HEK293 (cell line): ENCODE results near the gene CYTL1.
A peak's percentile ranks its signal among the peaks of the same experiment; 100 is the strongest.

Experiments
- BCL11B ChIP-seq: fragments of 450-650 bp; formaldehyde crosslinking; IDR thresholded peaks from 2 replicates; pipeline ENCODE4 v1.5.1; 2016; ENCODE audit warnings: low read depth, missing biosample characterization, missing genetic modification characterization
- EGR2 ChIP-seq: fragments of 450-650 bp; formaldehyde crosslinking; IDR thresholded peaks from 2 replicates; pipeline ENCODE4 v1.5.1; 2016; ENCODE audit warnings: low read depth, missing biosample characterization, missing genetic modification characterization
- HOXC10 ChIP-seq: sonication (generic); formaldehyde crosslinking; IDR thresholded peaks from 2 replicates; pipeline ENCODE4 v1.8.1; 2023; ENCODE audit warnings: mild to moderate bottlenecking, missing genetic modification reagents
- INSM2 ChIP-seq: fragments of 450-650 bp; formaldehyde crosslinking; IDR thresholded peaks from 2 replicates; pipeline ENCODE4 v1.5.1; 2016; ENCODE audit warnings: missing biosample characterization, missing genetic modification characterization
- KLF7 ChIP-seq: fragments of 450-650 bp; formaldehyde crosslinking; IDR thresholded peaks from 2 replicates; pipeline ENCODE4 v1.5.1; 2016; ENCODE audit warnings: missing biosample characterization, missing genetic modification characterization, borderline replicate concordance
- MEIS1 ChIP-seq: sonication (generic); formaldehyde crosslinking; IDR thresholded peaks from 2 replicates; pipeline ENCODE4 v1.8.1; 2022; ENCODE audit warnings: missing genetic modification reagents, mild to moderate bottlenecking, borderline replicate concordance
- ZBTB10 ChIP-seq: fragments of 450-650 bp; formaldehyde crosslinking; IDR thresholded peaks from 2 replicates; pipeline ENCODE4 v1.5.1; 2016; ENCODE audit warnings: missing biosample characterization, missing genetic modification characterization
- ZBTB20 ChIP-seq: fragments of 450-650 bp; formaldehyde crosslinking; IDR thresholded peaks from 2 replicates; pipeline ENCODE4 v1.5.1; 2016; ENCODE audit warnings: missing biosample characterization, missing genetic modification characterization
- ZBTB48 ChIP-seq: fragments of 450-650 bp; formaldehyde crosslinking; IDR thresholded peaks from 2 replicates; pipeline ENCODE4 v1.5.1; 2016; ENCODE audit warnings: missing biosample characterization, missing genetic modification characterization
- ZNF132 ChIP-seq: fragments of 450-650 bp; formaldehyde crosslinking; IDR thresholded peaks from 2 replicates; pipeline ENCODE4 v1.5.1; 2017; ENCODE audit warnings: missing biosample characterization, missing genetic modification characterization, borderline replicate concordance
- ZNF19 ChIP-seq: fragments of 450-650 bp; formaldehyde crosslinking; IDR thresholded peaks from 2 replicates; pipeline ENCODE4; 2016; ENCODE audit warnings: missing biosample characterization, missing genetic modification characterization, low read depth
- ZNF221 ChIP-seq: fragments of 450-650 bp; formaldehyde crosslinking; IDR thresholded peaks from 2 replicates; pipeline ENCODE4 v1.5.1; 2017; ENCODE audit warnings: missing biosample characterization, missing genetic modification characterization, borderline replicate concordance
- ZNF248 ChIP-seq: fragments of 450-650 bp; formaldehyde crosslinking; IDR thresholded peaks from 2 replicates; pipeline ENCODE4 v1.5.1; 2017; ENCODE audit warnings: missing biosample characterization, missing genetic modification characterization
- ZNF292 ChIP-seq: fragments of 450-650 bp; formaldehyde crosslinking; IDR thresholded peaks from 2 replicates; pipeline ENCODE4 v1.5.1; 2016; ENCODE audit warnings: low read depth, missing biosample characterization, missing genetic modification characterization, borderline replicate concordance
- ZNF341 ChIP-seq: fragments of 450-650 bp; formaldehyde crosslinking; IDR thresholded peaks from 2 replicates; pipeline ENCODE4; 2016; ENCODE audit warnings: low read depth, missing biosample characterization, missing genetic modification characterization
- ZNF350 ChIP-seq: fragments of 450-650 bp; formaldehyde crosslinking; IDR thresholded peaks from 2 replicates; pipeline ENCODE4 v1.5.0; 2017; ENCODE audit warnings: missing biosample characterization, mild to moderate bottlenecking, missing genetic modification characterization
- ZNF37A ChIP-seq: fragments of 450-650 bp; IDR thresholded peaks from 2 replicates; pipeline ENCODE4 v1.5.1; 2018; ENCODE audit warnings: missing biosample characterization, missing genetic modification characterization
- ZNF398 ChIP-seq: fragments of 450-650 bp; formaldehyde crosslinking; IDR thresholded peaks from 2 replicates; pipeline ENCODE4 v1.5.1; 2017; ENCODE audit warnings: missing biosample characterization, missing genetic modification characterization
- ZNF416 ChIP-seq: fragments of 450-650 bp; formaldehyde crosslinking; IDR thresholded peaks from 2 replicates; pipeline ENCODE4 v1.5.1; 2016; ENCODE audit warnings: missing biosample characterization, missing genetic modification characterization
- ZNF423 ChIP-seq: fragments of 450-650 bp; formaldehyde crosslinking; IDR thresholded peaks from 2 replicates; pipeline ENCODE4 v1.5.1; 2016; ENCODE audit warnings: missing biosample characterization, missing genetic modification characterization
- ZNF48 ChIP-seq: fragments of 450-650 bp; formaldehyde crosslinking; IDR thresholded peaks from 2 replicates; pipeline ENCODE4 v1.5.1; 2016; ENCODE audit warnings: missing biosample characterization, missing genetic modification characterization
- ZNF513 ChIP-seq: fragments of 450-650 bp; IDR thresholded peaks from 2 replicates; pipeline ENCODE4 v1.5.1; 2018; ENCODE audit warnings: missing biosample characterization, missing genetic modification characterization
- ZNF560 ChIP-seq: fragments of 450-650 bp; formaldehyde crosslinking; IDR thresholded peaks from 2 replicates; pipeline ENCODE4 v1.5.1; 2017; ENCODE audit warnings: missing biosample characterization, missing genetic modification characterization, borderline replicate concordance
- ZNF561 ChIP-seq: fragments of 450-650 bp; IDR thresholded peaks from 2 replicates; pipeline ENCODE4 v1.5.1; 2018; ENCODE audit warnings: missing biosample characterization, missing genetic modification characterization, borderline replicate concordance
- ZNF600 ChIP-seq: fragments of 450-650 bp; formaldehyde crosslinking; IDR thresholded peaks from 2 replicates; pipeline ENCODE4 v1.5.1; 2016; ENCODE audit warnings: missing biosample characterization, missing genetic modification characterization
- ZNF623 ChIP-seq: fragments of 450-650 bp; formaldehyde crosslinking; IDR thresholded peaks from 2 replicates; pipeline ENCODE4 v1.5.1; 2016; ENCODE audit warnings: missing biosample characterization, missing genetic modification characterization
- ZNF677 ChIP-seq: fragments of 450-650 bp; IDR thresholded peaks from 2 replicates; pipeline ENCODE4 v1.5.0; 2018; ENCODE audit warnings: missing biosample characterization, mild to moderate bottlenecking, missing genetic modification characterization, moderate library complexity
- ZNF692 ChIP-seq: fragments of 450-650 bp; formaldehyde crosslinking; IDR thresholded peaks from 2 replicates; pipeline ENCODE4 v1.5.1; 2016; ENCODE audit warnings: missing biosample characterization, missing genetic modification characterization

The CYTL1 gene

DNA sequence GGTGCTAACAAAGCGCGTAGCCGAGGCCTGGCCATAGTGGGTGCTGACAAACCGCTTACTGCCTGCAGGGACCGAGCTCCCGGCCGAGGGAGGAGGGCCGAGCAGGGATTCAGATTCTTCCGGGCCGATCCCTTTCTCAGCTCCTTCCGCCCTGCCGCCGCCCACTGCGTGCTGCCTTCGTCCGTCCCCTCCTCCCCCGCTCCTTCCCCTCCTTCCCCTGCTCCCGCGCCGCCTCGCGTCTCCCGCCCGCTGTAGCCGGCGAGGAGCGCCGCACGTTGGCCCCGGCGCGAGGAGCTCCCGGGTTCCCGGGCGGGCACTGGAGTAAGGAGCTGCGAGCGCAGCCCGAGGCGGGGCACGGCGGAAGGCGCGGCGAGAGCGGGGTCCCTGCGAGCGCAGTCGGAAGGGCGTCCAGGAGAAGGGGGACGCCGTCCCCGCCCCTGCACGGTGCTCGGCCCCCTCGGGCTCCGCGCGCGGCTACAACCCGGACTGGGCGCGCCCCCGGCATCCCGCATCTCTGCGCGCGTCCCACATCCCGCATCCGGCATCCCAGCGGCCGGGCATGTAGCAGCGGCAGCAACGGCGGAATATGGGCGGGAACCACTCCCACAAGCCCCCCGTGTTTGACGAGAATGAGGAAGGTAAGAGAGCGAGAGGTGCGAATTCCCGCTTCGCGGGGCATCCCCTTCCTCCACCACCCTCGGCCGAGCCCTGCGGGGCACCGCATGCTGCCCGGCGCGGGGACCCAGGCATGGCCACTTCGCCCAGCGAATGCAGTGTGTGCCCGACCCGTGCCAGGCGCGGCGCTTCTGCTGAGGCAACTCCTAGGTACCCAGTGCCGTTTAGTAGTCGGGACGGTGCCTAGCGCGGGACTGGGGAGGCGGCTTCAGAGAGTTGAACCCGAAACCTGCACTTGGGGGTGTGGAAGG is 32.3 kb upstream of the CYTL1 start, which contains the start of gene STK32B (continued):
- TF ChIP-seq ZNF692 (tag by site-specific recombination), result peak; percentile 46; the same call in 1 of the 2 replicates
- no peak for TF ChIP-seq ZNF416
- TF ChIP-seq ZNF423 (tag by site-specific recombination), result peak; percentile 32; the same call in 1 of the 2 replicates
- no peak for TF ChIP-seq BCL11B
- TF ChIP-seq ZNF19, result no peak
- no peak for TF ChIP-seq KLF7 (tag by site-specific recombination)
- peak; percentile 93 for TF ChIP-seq ZBTB20
- TF ChIP-seq ZNF561 (tag by site-specific recombination), result no peak
- TF ChIP-seq ZNF623 (tag by site-specific recombination), result no peak
- TF ChIP-seq ZNF677 (tag by site-specific recombination), result no peak
- TF ChIP-seq ZBTB48 (tag by site-specific recombination), result peak; percentile 71; the same call in 1 of the 2 replicates
- TF ChIP-seq ZNF560 (tag by site-specific recombination), result no peak
- no peak for TF ChIP-seq ZNF513
- TF ChIP-seq ZNF37A (tag by site-specific recombination), result peak; percentile 54; the same call in 1 of the 2 replicates
- peak; percentile 69 for TF ChIP-seq ZNF341
- TF ChIP-seq EGR2 (tag by site-specific recombination), result peak; percentile 77
- no peak for TF ChIP-seq MEIS1 (CRISPR knock-in tag)
- no peak for TF ChIP-seq HOXC10 (CRISPR knock-in tag)
- no peak for TF ChIP-seq ZNF48 (tag by site-specific recombination)
- TF ChIP-seq ZNF398, result peak; percentile 81
- peak; percentile 61; the same call in 1 of the 2 replicates for TF ChIP-seq ZNF600 (tag by site-specific recombination)
- no peak for TF ChIP-seq ZNF221 (tag by site-specific recombination)
- TF ChIP-seq INSM2, result no peak
- TF ChIP-seq ZNF132 (tag by site-specific recombination), result no peak
- no peak for TF ChIP-seq ZNF248 (tag by site-specific recombination)
- no peak for TF ChIP-seq ZBTB10 (tag by site-specific recombination)
- no peak for TF ChIP-seq ZNF292
- TF ChIP-seq ZNF350 (tag by site-specific recombination), result no peak
